GM23338 (cell line): ENCODE data around the gene AP2A2. TPM values are rescaled to one million over a fixed set of nuclear protein-coding genes. Genes with fewer than 3 reads are reported as not detected.

Source experiments
- ATAC-seq: fragments of 200-7000 bp; cut with Tn5 transposase; 3 replicates; pipeline ENCODE4 v1.9.1; 2020
- DNase-seq: peaks from one replicate; pipeline ENCODE4 v3.0.0-alpha.2; 2015; ENCODE audit warnings: low spot score
- H2AFZ ChIP-seq: fragments of 200-600 bp; sonication (generic); 2 replicates; pipeline ENCODE4 v1.8.0; 2016; ENCODE audit warnings: antibody characterized with exemption, mild to moderate bottlenecking, moderate library complexity
- H3F3A ChIP-seq: fragments of 200-600 bp; sonication (generic); replicated peaks from 2 replicates; pipeline ENCODE4 v1.8.0; 2017; ENCODE audit warnings: antibody characterized with exemption, mixed run types, low read depth
- H3K27ac ChIP-seq: fragments of 200-600 bp; sonication (generic); 2 replicates; pipeline ENCODE4 v1.6.1; 2016; ENCODE audit warnings: low read depth
- H3K27me3 ChIP-seq: fragments of 200-600 bp; sonication (generic); 2 replicates; pipeline ENCODE4 v1.8.0; 2016; ENCODE audit warnings: mild to moderate bottlenecking, mixed run types, moderate library complexity; ENCODE audit not compliant: insufficient read depth
- H3K36me3 ChIP-seq: fragments of 200-600 bp; sonication (generic); 2 replicates; pipeline ENCODE4 v1.8.0; 2016; ENCODE audit warnings: mild to moderate bottlenecking; ENCODE audit not compliant: insufficient read depth
- H3K4me1 ChIP-seq: fragments of 200-600 bp; sonication (generic); 2 replicates; pipeline ENCODE4 v1.8.0; 2016; ENCODE audit warnings: mild to moderate bottlenecking, moderate library complexity; ENCODE audit not compliant: insufficient read depth
- H3K4me2 ChIP-seq: fragments of 200-600 bp; sonication (generic); 2 replicates; pipeline ENCODE4 v1.7.1; 2017; ENCODE audit warnings: mixed run types
- H3K4me3 ChIP-seq: fragments of 200-600 bp; sonication (generic); 2 replicates; pipeline ENCODE4 v1.6.1; 2016; ENCODE audit warnings: mixed run types
- H3K79me2 ChIP-seq: fragments of 200-600 bp; sonication (generic); replicated peaks from 2 replicates; pipeline ENCODE4 v1.8.0; 2017; ENCODE audit warnings: mild to moderate bottlenecking; ENCODE audit not compliant: insufficient read depth
- H3K9me2 ChIP-seq: fragments of 200-600 bp; sonication (generic); 2 replicates; pipeline ENCODE4 v1.8.0; 2017; ENCODE audit not compliant: insufficient read depth
- H4K20me1 ChIP-seq: fragments of 200-600 bp; sonication (generic); replicated peaks from 2 replicates; pipeline ENCODE4 v1.8.0; 2017; ENCODE audit warnings: mild to moderate bottlenecking; ENCODE audit not compliant: insufficient read depth
- H3K27ac Mint-ChIP-seq: 2 replicates; pipeline ENCODE4 v1.8.0; 2020; ENCODE audit warnings: inconsistent platforms, mild to moderate bottlenecking, moderate library complexity, mixed read lengths
- H3K27me3 Mint-ChIP-seq: 3 replicates; pipeline ENCODE4 v1.8.0; 2022; ENCODE audit warnings: low read depth, mild to moderate bottlenecking, moderate library complexity, mixed read lengths, inconsistent platforms; ENCODE audit not compliant: insufficient read depth, poor library complexity
- H3K36me3 Mint-ChIP-seq: 3 replicates; pipeline ENCODE4 v1.8.0; 2021; ENCODE audit warnings: low read depth, mild to moderate bottlenecking, inconsistent platforms, moderate library complexity, mixed read lengths
- H3K4me1 Mint-ChIP-seq: 3 replicates; pipeline ENCODE4 v1.8.0; 2020; ENCODE audit warnings: mild to moderate bottlenecking, inconsistent platforms, mixed read lengths
- H3K4me3 Mint-ChIP-seq: 3 replicates; pipeline ENCODE4 v1.8.0; 2021; ENCODE audit warnings: moderate library complexity, mild to moderate bottlenecking, inconsistent platforms, mixed read lengths
- H3K9me3 Mint-ChIP-seq: 3 replicates; pipeline ENCODE4 v1.8.0; 2020; ENCODE audit warnings: moderate library complexity, mild to moderate bottlenecking, inconsistent platforms, mixed read lengths
- CREB1 ChIP-seq: fragments of 250-450 bp; sonication (Bioruptor Pico); IDR thresholded peaks from 2 replicates; pipeline ENCODE4 v1.5.0; 2020; ENCODE audit warnings: low read depth, mild to moderate bottlenecking, moderate library complexity
- CTCF ChIP-seq, 2 experiments: fragments of 200-600 bp in 1 of 2; sonication (generic) in 1 of 2; conservative IDR thresholded peaks; 2 replicates each; pipeline versions ENCODE4 v1.5.1 to v1.6.1; 2016 to 2017; ENCODE audit warnings: antibody characterized with exemption in 2 of 2, low read depth in 2 of 2, mild to moderate bottlenecking in 2 of 2, moderate library complexity in 1 of 2
- ETS1 ChIP-seq: IDR thresholded peaks from 2 replicates; pipeline ENCODE4 v1.6.1; 2016; ENCODE audit warnings: antibody characterized with exemption
- EZH2 ChIP-seq: fragments of 200-600 bp; sonication (generic); IDR thresholded peaks from one replicate; pipeline ENCODE4 v1.8.0; 2017; ENCODE audit warnings: antibody characterized with exemption, mild to moderate bottlenecking, low read depth; ENCODE audit not compliant: unreplicated experiment
- EZH2phosphoT487 ChIP-seq: fragments of 200-600 bp; sonication (generic); IDR thresholded peaks from one replicate; pipeline ENCODE4 v1.8.1; 2018; ENCODE audit warnings: antibody characterized with exemption; ENCODE audit not compliant: unreplicated experiment
- JUNB ChIP-seq: IDR thresholded peaks from one replicate; pipeline ENCODE4 v1.6.1; 2016; ENCODE audit warnings: antibody characterized with exemption; ENCODE audit not compliant: unreplicated experiment
- NANOG ChIP-seq: IDR thresholded peaks from 2 replicates; pipeline ENCODE4 v1.6.1; 2016; ENCODE audit warnings: antibody characterized with exemption, borderline replicate concordance
- POLR2AphosphoS5 ChIP-seq: IDR thresholded peaks from 2 replicates; pipeline ENCODE4 v1.6.1; 2016; ENCODE audit warnings: antibody characterized with exemption, low read depth
- REST ChIP-seq: IDR thresholded peaks from one replicate; pipeline ENCODE4 v1.6.1; 2018; ENCODE audit warnings: antibody characterized with exemption; ENCODE audit not compliant: unreplicated experiment
- STAT1 ChIP-seq: IDR thresholded peaks from one replicate; pipeline ENCODE4 v1.6.1; 2016; ENCODE audit warnings: antibody characterized with exemption; ENCODE audit not compliant: unreplicated experiment
- ZNF114 ChIP-seq: fragments of 250-450 bp; sonication (Bioruptor Pico); IDR thresholded peaks from 2 replicates; pipeline ENCODE4 v1.5.0; 2020; ENCODE audit warnings: mild to moderate bottlenecking, moderate library complexity
- ZNF331 ChIP-seq: fragments of 250-450 bp; sonication (Bioruptor Pico); IDR thresholded peaks from 2 replicates; pipeline ENCODE4 v1.5.0; 2020; ENCODE audit warnings: low read depth, mild to moderate bottlenecking, moderate library complexity
- polyA plus RNA-seq: library from polyadenylated mRNA; unstranded; fragments of >200 nt; fragmentation: Nextera tagmentation; extraction: Ambion mirVana; gene quantifications from 2 replicates; pipeline ENCODE4 v1.2.1, GENCODE V29; 2016
- total RNA-seq: library from RNA; depleted of rRNA; stranded (reverse); fragments of >200 nt; shearing (Covaris generic); gene quantifications from 2 replicates; pipeline ENCODE4 v1.2.3, GENCODE V29; 2014

The AP2A2 gene
- total and polyA plus RNA-seq, 2 experiments from 2014 or later, result 23.7 to 47.5 TPM

GRCh38 chr11:1018091-1018490 lies 92.4 kb downstream of the AP2A2 start:
- H4K20me1 ChIP-seq, result no peaks in the 10 kb centered on the region
- H3K27me3 ChIP-seq, result no peaks in the 10 kb centered on the region
- no peaks in the 10 kb centered on the region for H3K9me2 ChIP-seq
- DNase-seq, result no peak
- H3K4me3 Mint-ChIP-seq, result no peak overlapping the region; the same call in 2 of the 3 replicates
- no peak for ATAC-seq
- no peak overlapping the region for H3K27ac Mint-ChIP-seq
- H3K36me3 Mint-ChIP-seq, result peaks cover 18% of the 10 kb centered on the region
- H3K79me2 ChIP-seq, result no peaks in the 10 kb centered on the region
- H3K4me1 ChIP-seq, result no peaks in the 10 kb centered on the region
- no peak overlapping the region for H3K4me2 ChIP-seq
- no peak overlapping the region for H3K4me3 ChIP-seq
- no peaks in the 10 kb centered on the region for H3K36me3 ChIP-seq
- no peak overlapping the region for H3K27ac ChIP-seq
- no peaks in the 10 kb centered on the region; the same call in 2 of the 3 replicates for H3K4me1 Mint-ChIP-seq
- H3K9me3 Mint-ChIP-seq, result peaks cover 23% of the 10 kb centered on the region
- H3F3A ChIP-seq, result no peaks in the 10 kb centered on the region
- no peak overlapping the region for H2AFZ ChIP-seq
- no peak for TF ChIP-seq CREB1 (CRISPR knock-in tag)
- peaks cover 21% of the 10 kb centered on the region for H3K27me3 Mint-ChIP-seq

- Mint-ChIP-seq H3K9me3 (peaks cover 23% of the 10 kb centered on the region), H3K4me1 (no peaks in the 10 kb centered on the region; the same call in 2 of the 3 replicates), H3K4me3 (no peak overlapping the region), H3K27me3 (peaks cover 21% of the 10 kb centered on the region), H3K36me3 (peaks cover 18% of the 10 kb centered on the region), H3K27ac (no peak overlapping the region)
- no peaks in the 10 kb centered on the region for H4K20me1 ChIP-seq
- no peak overlapping the region for H3K4me3 ChIP-seq
- no peaks in the 10 kb centered on the region for H3K36me3 ChIP-seq
- no peak for DNase-seq
- H3K27me3 ChIP-seq, result no peaks in the 10 kb centered on the region
- H3K9me2 ChIP-seq, result no peaks in the 10 kb centered on the region
- H3K4me1 ChIP-seq, result no peaks in the 10 kb centered on the region
- H3K4me2 ChIP-seq, result no peak overlapping the region
- no peaks in the 10 kb centered on the region for H3K79me2 ChIP-seq
- H3F3A ChIP-seq, result no peaks in the 10 kb centered on the region
- no peak for ATAC-seq
- H3K27ac ChIP-seq, result no peak overlapping the region
- no peak overlapping the region for H2AFZ ChIP-seq
- TF ChIP-seq ETS1, result no peak
- no peak for TF ChIP-seq ZNF331 (CRISPR knock-in tag)
- TF ChIP-seq EZH2phosphoT487, result no peak
- no peak for TF ChIP-seq POLR2AphosphoS5
- TF ChIP-seq CTCF (conservative IDR thresholded peaks at IDR 0.05; ENCODE audit: low read depth in 2 of 2), result no peak
- TF ChIP-seq STAT1, result no peak
- no peak for TF ChIP-seq EZH2
- no peak for TF ChIP-seq CREB1 (CRISPR knock-in tag)
- TF ChIP-seq JUNB, result no peak
- no peak for TF ChIP-seq ZNF114 (CRISPR knock-in tag)
- TF ChIP-seq REST, result no peak
- TF ChIP-seq NANOG, result no peak
These were observed 93.7 kb downstream of the AP2A2 start for GRCh38 chr11:1019321-1019910.
